H1 (cell line): ENCODE data around the gene CXCL1. TPM values are rescaled to one million over a fixed set of nuclear protein-coding genes. Genes with fewer than 3 reads are reported as not detected.

ENCODE experiments used
- CTCF ChIA-PET: fragments of 300-600 bp; sonication (Branson Sonifier 250); formaldehyde crosslinking; loops from one replicate; lab custom pipeline; 2021; ENCODE audit not compliant: partially characterized antibody; lab: Charles Lee
- POLR2A ChIA-PET: fragments of 300-600 bp; sonication (Branson Sonifier 250); formaldehyde crosslinking; loops from one replicate; lab custom pipeline; 2021; ENCODE audit warnings: inconsistent platforms; ENCODE audit not compliant: partially characterized antibody; lab: Charles Lee
- DNase-seq, 2 experiments: peaks; one replicate each; pipeline versions ENCODE4 v3.0.0 to v3.0.0-alpha.2; 2010 to 2022; ENCODE audit warnings: low spot score in 2 of 2, low read depth in 1 of 2, mixed read lengths in 1 of 2
- FAIRE-seq: peaks from 2 replicates; lab custom pipeline; 2011; peaks lifted over from hg19 to GRCh38; lab: Jason Lieb, UNC
- H2AFZ ChIP-seq: 2 replicates; pipeline ENCODE4 v1.8.1; 2012; ENCODE audit warnings: low read length, inconsistent platforms
- H2AK5ac ChIP-seq: 2 replicates; pipeline ENCODE4 v1.6.1; 2013; ENCODE audit warnings: low read depth, low read length
- H2BK120ac ChIP-seq: replicated peaks from 2 replicates; pipeline ENCODE3; 2013; ENCODE audit warnings: low read depth, low read length, inconsistent platforms
- H2BK12ac ChIP-seq: 2 replicates; pipeline ENCODE4 v1.6.1; 2013; ENCODE audit warnings: low read depth, low read length
- H2BK15ac ChIP-seq: 2 replicates; pipeline ENCODE4 v1.6.1; 2013; ENCODE audit warnings: low read length
- H2BK20ac ChIP-seq: 2 replicates; pipeline ENCODE4 v1.6.1; 2013; ENCODE audit warnings: low read length
- H2BK5ac ChIP-seq: 2 replicates; pipeline ENCODE4 v1.6.1; 2013; ENCODE audit warnings: low read depth, low read length
- H3K14ac ChIP-seq: 2 replicates; pipeline ENCODE4 v1.6.1; 2013; ENCODE audit warnings: inconsistent platforms; ENCODE audit not compliant: insufficient read length
- H3K18ac ChIP-seq: 2 replicates; pipeline ENCODE4 v1.6.1; 2013; ENCODE audit warnings: low read length; ENCODE audit errors: extremely low read depth
- H3K23ac ChIP-seq: 2 replicates; pipeline ENCODE4 v1.6.1; 2013; ENCODE audit warnings: inconsistent platforms; ENCODE audit not compliant: insufficient read length
- H3K23me2 ChIP-seq: 2 replicates; pipeline ENCODE4 v1.6.1; 2013; ENCODE audit warnings: low read depth, low read length
- H3K27ac ChIP-seq: 2 replicates; pipeline ENCODE4 v1.6.1; 2011; ENCODE audit warnings: low read depth, low read length, inconsistent platforms
- H3K27me3 ChIP-seq, 4 experiments: replicated peaks in 1 of 4; 1 replicate in 1 of 4; 2 replicates in 3 of 4; pipeline versions ENCODE4 v1.6.1 to v1.8.1; 2011 to 2013; ENCODE audit warnings: low read length in 3 of 4, mild to moderate bottlenecking in 3 of 4, inconsistent platforms in 2 of 4, mixed read lengths in 2 of 4, moderate library complexity in 1 of 4; ENCODE audit not compliant: control insufficient read depth in 3 of 4, insufficient read depth in 3 of 4; ENCODE audit errors: extremely low read depth in 1 of 4
- H3K36me3 ChIP-seq, 4 experiments: 2 replicates each; pipeline versions ENCODE4 v1.6.1 to v1.8.1; 2011 to 2013; ENCODE audit warnings: mild to moderate bottlenecking in 4 of 4, low read length in 3 of 4, moderate library complexity in 2 of 4, control low read depth in 1 of 4, inconsistent platforms in 1 of 4; ENCODE audit not compliant: insufficient read depth in 4 of 4, control insufficient read depth in 2 of 4
- H3K4ac ChIP-seq: replicated peaks from 2 replicates; pipeline ENCODE3; 2013; ENCODE audit warnings: low read length, low read depth, mixed read lengths, inconsistent platforms; ENCODE audit not compliant: insufficient read length
- H3K4me1 ChIP-seq, 4 experiments: replicated peaks in 1 of 4; 1 replicate in 1 of 4; 2 replicates in 3 of 4; pipeline versions ENCODE4 v1.6.1 to v1.8.1; 2011 to 2013; ENCODE audit warnings: low read length in 3 of 4, inconsistent platforms in 2 of 4, mixed read lengths in 1 of 4; ENCODE audit not compliant: insufficient read depth in 4 of 4, control insufficient read depth in 3 of 4
- H3K4me2 ChIP-seq, 2 experiments: 2 replicates each; pipeline versions ENCODE4 v1.6.1 to v1.8.1; 2011 to 2013; ENCODE audit warnings: low read depth in 2 of 2, low read length in 2 of 2, control low read depth in 1 of 2, inconsistent platforms in 1 of 2, mild to moderate bottlenecking in 1 of 2; ENCODE audit not compliant: insufficient read depth in 1 of 2
- H3K4me3 ChIP-seq, 4 experiments: fragments of 200-600, 300-600 bp in 1 of 4; sonication (generic), shearing (Covaris generic), sonication (Bioruptor Twin) in 1 of 4; 2 replicates each; pipeline versions ENCODE4 v1.5.1 to v1.8.1; 2011 to 2016; ENCODE audit warnings: low read length in 4 of 4, low read depth in 3 of 4, control low read depth in 2 of 4, inconsistent platforms in 2 of 4, mild to moderate bottlenecking in 2 of 4, mixed read lengths in 1 of 4, moderate library complexity in 1 of 4; ENCODE audit not compliant: insufficient read depth in 2 of 4; ENCODE audit errors: extremely low read depth in 1 of 4
- H3K56ac ChIP-seq: replicated peaks from 2 replicates; pipeline ENCODE3; 2013; ENCODE audit warnings: low read depth, mild to moderate bottlenecking, mixed read lengths, low read length, inconsistent platforms; ENCODE audit not compliant: insufficient read length
- H3K79me1 ChIP-seq: 2 replicates; pipeline ENCODE4 v1.6.1; 2013; ENCODE audit warnings: low read depth, low read length, control low read depth
- H3K79me2 ChIP-seq, 2 experiments: 2 replicates each; pipeline versions ENCODE4 v1.6.1 to v1.8.1; 2012 to 2013; ENCODE audit warnings: low read length in 2 of 2, mild to moderate bottlenecking in 2 of 2, inconsistent platforms in 1 of 2; ENCODE audit not compliant: insufficient read depth in 2 of 2, control insufficient read depth in 1 of 2
- H3K9ac ChIP-seq, 4 experiments: replicated peaks in 1 of 4; 1 replicate in 1 of 4; 2 replicates in 3 of 4; pipeline versions ENCODE4 v1.6.1 to v1.8.1; 2011 to 2013; ENCODE audit warnings: low read depth in 3 of 4, low read length in 3 of 4, control low read depth in 2 of 4, mild to moderate bottlenecking in 2 of 4, moderate library complexity in 2 of 4, inconsistent platforms in 1 of 4; ENCODE audit errors: extremely low read depth in 1 of 4
- H3K9me3 ChIP-seq, 2 experiments: 2 replicates each; pipeline versions ENCODE4 v1.6.1 to v1.8.1; 2012 to 2013; ENCODE audit warnings: mild to moderate bottlenecking in 2 of 2, moderate library complexity in 2 of 2, control low read depth in 1 of 2, inconsistent platforms in 1 of 2, low read depth in 1 of 2, low read length in 1 of 2, mixed read lengths in 1 of 2; ENCODE audit not compliant: insufficient read depth in 2 of 2
- H4K20me1 ChIP-seq, 2 experiments: replicated peaks in 1 of 2; 2 replicates each; pipeline versions ENCODE3 to v1.8.1; 2011 to 2013; ENCODE audit warnings: inconsistent platforms in 2 of 2, low read length in 2 of 2, mild to moderate bottlenecking in 1 of 2; ENCODE audit not compliant: insufficient read depth in 2 of 2, control insufficient read depth in 1 of 2
- H4K5ac ChIP-seq: 2 replicates; pipeline ENCODE4 v1.6.1; 2013; ENCODE audit warnings: low read length, low read depth, mixed read lengths, inconsistent platforms; ENCODE audit not compliant: insufficient read length
- H4K8ac ChIP-seq: 2 replicates; pipeline ENCODE4 v1.8.0; 2013; ENCODE audit warnings: mild to moderate bottlenecking, moderate library complexity, low read length, inconsistent platforms; ENCODE audit not compliant: insufficient read depth; ENCODE audit errors: extremely low read depth
- H4K91ac ChIP-seq: replicated peaks from 2 replicates; pipeline ENCODE3; 2013; ENCODE audit warnings: low read length, mixed read lengths, inconsistent platforms; ENCODE audit not compliant: insufficient read length
- CTBP2 ChIP-seq: IDR thresholded peaks from 2 replicates; pipeline ENCODE4 v1.7.0; 2011; ENCODE audit warnings: borderline replicate concordance, mild to moderate bottlenecking, moderate library complexity, mixed read lengths, low read length; ENCODE audit not compliant: insufficient read depth, insufficient read length
- EZH2 ChIP-seq: fragments of 200-600 bp; sonication (generic); IDR thresholded peaks from 2 replicates; pipeline ENCODE4 v1.7.1; 2012; ENCODE audit warnings: low read depth, mild to moderate bottlenecking, moderate library complexity, low read length, inconsistent platforms; ENCODE audit not compliant: severe bottlenecking
- polyA plus RNA-seq, 7 experiments: library from polyadenylated mRNA; depleted of rRNA in 3 of 7; stranded (reverse) in 5 of 7; unstranded in 2 of 7; fragments of >200 nt in 5 of 7; fragments of 200-250 nt in 2 of 7; gene quantifications; 1 replicate in 5 of 7; 2 replicates in 1 of 7; 4 replicates in 1 of 7; pipeline versions ENCODE4 v1.2.1 to v1.2.3, GENCODE V29; 2011 to 2013; ENCODE audit warnings: missing spikeins in 2 of 7, mixed read lengths in 2 of 7
- total RNA-seq: library from RNA; stranded (reverse); fragmentation: NEBNext Ultra II Directional; extraction: Animal tissue kit (Norgen Biotek cat#: 25700); gene quantifications from 2 replicates; pipeline ENCODE4 v1.2.1, GENCODE V29; 2021

Gene CXCL1
- total and polyA plus RNA-seq, 2 of the 8 experiments (the other 6 are each of a cell fraction or from before 2014, with no cell fraction given), result 0.77 to 0.80 TPM

- ChIA-PET CTCF (interaction anchor here (0.8 to 1.8 kb wide), 8 partner anchors 9 to 548 kb away, joined by 3 to 5 read pairs (median 4); partner anchors contain the start of gene CXCL2), POLR2A (no interaction called here)
- Histone ChIP-seq H2BK15ac (no peak overlapping the region), H3K9ac (no peak overlapping the region), H3K18ac (no peak overlapping the region), H3K27ac (no peak overlapping the region), H2BK12ac (no peak overlapping the region), H3K56ac (no peak overlapping the region), H3K79me1 (no peaks in the 10 kb centered on the region), H2BK5ac (no peak overlapping the region), H3K23ac (no peak overlapping the region), H3K36me3 (no peaks in the 10 kb centered on the region), H2BK20ac (no peak overlapping the region), H4K91ac (no peak overlapping the region), H4K8ac (no peak overlapping the region), H3K14ac (no peak overlapping the region), H2AFZ (no peak overlapping the region), H3K4me3 (no peak overlapping the region), H3K4ac (no peak overlapping the region), H4K5ac (no peak overlapping the region), H3K23me2 (no peaks in the 10 kb centered on the region), H2BK120ac (no peak overlapping the region), H3K4me1 (no peaks in the 10 kb centered on the region), H2AK5ac (no peak overlapping the region), H3K9me3 (no peaks in the 10 kb centered on the region), H3K4me2 (no peak overlapping the region), H4K20me1 (no peaks in the 10 kb centered on the region), H3K79me2 (no peaks in the 10 kb centered on the region), H3K27me3 (no peaks in the 10 kb centered on the region)
- TF ChIP-seq EZH2 (no peak), CTBP2 (no peak)
- FAIRE-seq (no peak), DNase-seq (no peak)
These were observed 9.5 kb upstream of the CXCL1 start for GRCh38 chr4:73859614-73860088.
